Measurements from ENCODE around the gene KIAA0232. TPM values are rescaled to one million over a fixed set of nuclear protein-coding genes. Genes with fewer than 3 reads are reported as not detected.

The KIAA0232 gene, protein sequence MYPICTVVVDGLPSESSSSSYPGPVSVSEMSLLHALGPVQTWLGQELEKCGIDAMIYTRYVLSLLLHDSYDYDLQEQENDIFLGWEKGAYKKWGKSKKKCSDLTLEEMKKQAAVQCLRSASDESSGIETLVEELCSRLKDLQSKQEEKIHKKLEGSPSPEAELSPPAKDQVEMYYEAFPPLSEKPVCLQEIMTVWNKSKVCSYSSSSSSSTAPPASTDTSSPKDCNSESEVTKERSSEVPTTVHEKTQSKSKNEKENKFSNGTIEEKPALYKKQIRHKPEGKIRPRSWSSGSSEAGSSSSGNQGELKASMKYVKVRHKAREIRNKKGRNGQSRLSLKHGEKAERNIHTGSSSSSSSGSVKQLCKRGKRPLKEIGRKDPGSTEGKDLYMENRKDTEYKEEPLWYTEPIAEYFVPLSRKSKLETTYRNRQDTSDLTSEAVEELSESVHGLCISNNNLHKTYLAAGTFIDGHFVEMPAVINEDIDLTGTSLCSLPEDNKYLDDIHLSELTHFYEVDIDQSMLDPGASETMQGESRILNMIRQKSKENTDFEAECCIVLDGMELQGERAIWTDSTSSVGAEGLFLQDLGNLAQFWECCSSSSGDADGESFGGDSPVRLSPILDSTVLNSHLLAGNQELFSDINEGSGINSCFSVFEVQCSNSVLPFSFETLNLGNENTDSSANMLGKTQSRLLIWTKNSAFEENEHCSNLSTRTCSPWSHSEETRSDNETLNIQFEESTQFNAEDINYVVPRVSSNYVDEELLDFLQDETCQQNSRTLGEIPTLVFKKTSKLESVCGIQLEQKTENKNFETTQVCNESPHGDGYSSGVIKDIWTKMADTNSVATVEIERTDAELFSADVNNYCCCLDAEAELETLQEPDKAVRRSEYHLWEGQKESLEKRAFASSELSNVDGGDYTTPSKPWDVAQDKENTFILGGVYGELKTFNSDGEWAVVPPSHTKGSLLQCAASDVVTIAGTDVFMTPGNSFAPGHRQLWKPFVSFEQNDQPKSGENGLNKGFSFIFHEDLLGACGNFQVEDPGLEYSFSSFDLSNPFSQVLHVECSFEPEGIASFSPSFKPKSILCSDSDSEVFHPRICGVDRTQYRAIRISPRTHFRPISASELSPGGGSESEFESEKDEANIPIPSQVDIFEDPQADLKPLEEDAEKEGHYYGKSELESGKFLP (N-terminal part only)
- 10.9 and 11.8 TPM in 2 replicates for total RNA-seq (2014; rRNA removed; shearing (Covaris generic); ENCODE audit: low replicate concordance)

DNA sequence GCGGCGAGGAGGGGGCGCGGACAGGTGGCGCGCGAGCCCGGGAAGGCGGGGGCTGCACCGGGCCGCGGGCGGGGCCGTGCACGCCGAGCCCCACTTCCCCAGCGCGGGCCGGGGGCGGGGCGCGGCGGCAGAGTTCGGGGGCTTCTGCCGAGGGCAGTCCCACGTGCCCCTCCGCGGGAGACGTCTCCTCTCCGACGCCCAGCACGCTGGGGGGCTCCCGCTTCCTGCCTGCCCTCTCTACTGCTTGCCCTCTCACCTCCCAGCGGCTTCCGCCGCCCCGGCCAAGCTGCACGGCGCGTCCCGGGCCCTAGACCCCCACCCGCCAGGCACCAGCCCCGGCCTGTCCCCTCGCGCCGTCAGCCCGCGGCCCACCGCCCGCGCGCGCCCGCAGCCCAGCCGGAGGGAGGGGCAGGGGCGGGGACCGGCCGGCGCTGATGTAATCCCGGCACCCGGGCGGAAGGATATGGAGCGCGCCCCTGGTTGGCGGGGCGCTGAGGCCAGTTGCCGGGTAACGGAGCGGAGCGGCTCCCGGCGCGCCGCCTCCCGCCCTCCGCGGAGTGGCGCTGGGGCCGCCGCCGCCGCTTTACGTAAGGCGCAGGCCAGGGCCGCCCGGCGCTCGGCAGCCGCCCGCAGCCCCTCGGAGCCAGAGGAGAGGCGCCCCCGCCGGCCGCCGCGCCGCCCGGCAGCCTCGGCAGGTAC lies at the start of gene KIAA0232:
Gene KIAA0232 (plus strand): TSS at position 581 of the 699 bp plus-strand sequence. CDS start 41,727 bp downstream, outside the sequence.
- no peaks in the 10 kb centered on the region for H3K27me3 ChIP-seq (ENCODE audit: low read length)
- H3K4me3 ChIP-seq (ENCODE audit: low read length): peak within 1 kb of the TSS; percentile 94
- peaks cover 40% of the 10 kb centered on the region for H3K79me2 ChIP-seq (ENCODE audit: low read length)
- H4K20me1 ChIP-seq (ENCODE audit: insufficient read depth, low read depth, low read length): peaks cover 7% of the 10 kb centered on the region; the same call in 1 of the 2 replicates
- peak within 1 kb of the TSS; percentile 88 for H3K4me2 ChIP-seq (ENCODE audit: low read depth, low read length, poor library complexity, severe bottlenecking)
- H3K9me3 ChIP-seq (ENCODE audit: low read length): no peaks in the 10 kb centered on the region
- no peaks in the 10 kb centered on the region for H3K9me2 ChIP-seq (replicated peaks; ENCODE audit: insufficient read depth, low read length)
- peak within 1 kb of the TSS; percentile 71 for H3K27ac ChIP-seq (ENCODE audit: low read length)
- DNase-seq: peak; percentile 96
- H2AFZ ChIP-seq (ENCODE audit: low read length): peak within 1 kb of the TSS; percentile 48; the same call in 1 of the 2 replicates
- H3K4me1 ChIP-seq (ENCODE audit: low read length): peaks cover 42% of the 10 kb centered on the region
- peaks cover 4% of the 10 kb centered on the region; the same call in 1 of the 2 replicates for H3K36me3 ChIP-seq (ENCODE audit: insufficient read depth, low read length)
- peak within 1 kb of the TSS; percentile 93 for H3K9ac ChIP-seq (ENCODE audit: low read length)

DNA sequence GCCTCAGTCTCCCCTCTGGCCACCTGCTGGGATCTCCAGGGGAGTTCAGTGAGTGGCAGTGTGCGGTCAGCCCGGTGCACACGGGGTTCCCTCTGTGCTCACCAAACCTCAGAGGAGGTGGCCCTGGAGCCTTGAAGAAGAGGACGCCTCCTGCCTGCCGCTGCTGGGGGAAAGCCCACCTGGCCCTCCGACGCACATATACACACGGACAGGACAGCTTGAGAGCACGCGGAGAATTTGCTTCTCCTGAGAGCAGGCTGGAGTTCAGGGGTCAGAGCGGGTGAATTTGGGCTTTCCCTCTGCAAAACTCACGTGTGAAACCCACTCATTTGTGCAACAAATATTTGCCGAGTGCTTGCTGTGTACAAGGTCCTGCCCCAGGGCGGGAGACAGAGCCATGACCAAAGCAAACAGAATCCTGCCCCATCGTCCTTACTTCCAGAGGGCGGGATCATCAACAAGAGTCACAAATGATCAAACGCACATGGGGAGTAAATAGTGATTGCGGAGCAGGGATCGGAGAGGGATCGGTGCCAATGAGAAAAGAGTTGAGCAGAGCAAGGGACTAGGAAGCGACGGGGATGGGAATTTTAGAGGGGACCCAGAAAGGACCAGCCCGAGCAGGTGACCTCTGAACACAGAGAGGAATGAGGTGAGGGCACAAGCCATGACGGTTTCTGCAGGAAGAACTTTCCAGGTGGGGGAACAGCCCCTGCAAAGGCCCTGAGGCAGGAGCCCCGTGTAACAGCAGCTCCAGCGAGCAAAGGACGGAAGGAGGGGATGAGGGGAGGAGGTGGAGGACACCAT lies 49.0 kb upstream of the KIAA0232 start:
- H3K9me2 ChIP-seq (replicated peaks; ENCODE audit: insufficient read depth, low read length): no peaks in the 10 kb centered on the region
- no peaks in the 10 kb centered on the region for H3K27me3 ChIP-seq (ENCODE audit: low read length)
- H3K79me2 ChIP-seq (ENCODE audit: low read length): no peaks in the 10 kb centered on the region
- H3K4me3 ChIP-seq (ENCODE audit: low read length): no peak overlapping the region
- H3K36me3 ChIP-seq (ENCODE audit: insufficient read depth, low read length): no peaks in the 10 kb centered on the region
- H3K9ac ChIP-seq (ENCODE audit: low read length): no peak overlapping the region
- no peaks in the 10 kb centered on the region for H3K4me1 ChIP-seq (ENCODE audit: low read length)
- DNase-seq: no peak
- H3K27ac ChIP-seq (ENCODE audit: low read length): no peak overlapping the region
- H2AFZ ChIP-seq (ENCODE audit: low read length): no peak overlapping the region
- H4K20me1 ChIP-seq (ENCODE audit: insufficient read depth, low read depth, low read length): no peaks in the 10 kb centered on the region
- no peaks in the 10 kb centered on the region for H3K9me3 ChIP-seq (ENCODE audit: low read length)
- H3K4me2 ChIP-seq (ENCODE audit: low read depth, low read length, poor library complexity, severe bottlenecking): no peak overlapping the region

DNA sequence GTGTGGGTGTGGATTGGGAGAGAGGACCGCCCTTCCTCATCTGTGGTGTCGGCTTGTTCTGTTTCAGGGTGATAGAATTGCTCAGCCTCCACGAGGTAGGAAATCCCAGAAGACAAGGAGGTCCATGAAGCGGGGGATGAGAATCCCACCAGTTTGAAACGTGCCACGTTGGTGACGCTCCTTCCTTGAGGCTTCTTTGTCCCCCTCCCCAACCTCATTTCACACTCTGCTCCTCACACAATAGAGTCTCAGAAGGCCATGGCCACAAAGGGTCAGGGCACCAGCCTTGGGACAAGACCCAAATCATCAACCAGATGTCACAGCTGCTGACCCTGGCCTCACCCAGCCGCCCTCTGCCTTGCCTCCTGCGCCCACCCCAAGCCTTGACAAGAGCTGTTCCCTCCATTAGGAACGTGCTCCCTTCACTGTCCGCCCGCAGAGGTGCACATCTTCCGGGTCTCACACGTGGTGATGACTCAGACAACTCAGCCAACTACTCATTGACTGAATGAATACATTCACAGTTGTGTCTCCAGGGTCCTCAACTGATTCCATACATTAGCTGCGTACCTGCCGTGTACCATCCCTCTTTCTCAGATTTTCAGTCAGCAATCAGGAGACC lies 48.3 kb upstream of the KIAA0232 start:
- Histone ChIP-seq H4K20me1 (ENCODE audit: insufficient read depth, low read depth, low read length) (no peaks in the 10 kb centered on the region), H3K9ac (ENCODE audit: low read length) (no peak overlapping the region), H3K9me3 (ENCODE audit: low read length) (no peaks in the 10 kb centered on the region), H3K4me1 (ENCODE audit: low read length) (no peaks in the 10 kb centered on the region), H2AFZ (ENCODE audit: low read length) (no peak overlapping the region), H3K9me2 (replicated peaks; ENCODE audit: insufficient read depth, low read length) (no peaks in the 10 kb centered on the region), H3K27ac (ENCODE audit: low read length) (no peak overlapping the region), H3K36me3 (ENCODE audit: insufficient read depth, low read length) (no peaks in the 10 kb centered on the region), H3K79me2 (ENCODE audit: low read length) (no peaks in the 10 kb centered on the region), H3K27me3 (ENCODE audit: low read length) (no peaks in the 10 kb centered on the region), H3K4me2 (ENCODE audit: low read depth, low read length, poor library complexity, severe bottlenecking) (no peak overlapping the region), H3K4me3 (ENCODE audit: low read length) (no peak overlapping the region)
- DNase-seq: no peak

DNA sequence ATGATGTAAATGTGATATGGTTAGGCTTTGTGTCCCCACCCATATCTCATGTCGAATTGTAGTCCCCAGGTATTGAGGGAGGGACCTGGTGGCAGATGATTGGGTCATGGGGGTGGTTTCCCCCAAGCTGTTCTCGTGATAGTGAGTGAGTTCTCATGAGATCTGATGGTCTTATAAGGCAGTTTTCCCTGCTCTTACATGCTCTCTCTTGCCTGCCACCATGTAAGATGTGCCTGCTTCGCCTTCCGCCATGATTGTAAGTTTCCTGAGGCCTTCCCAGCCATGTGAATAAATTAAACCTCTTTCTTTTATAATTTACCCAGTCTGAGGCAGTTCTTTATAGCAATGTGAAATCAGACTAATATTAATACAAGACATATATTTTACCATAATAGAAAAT lies 42.6 kb upstream of the KIAA0232 start:
- H4K20me1 ChIP-seq (ENCODE audit: insufficient read depth, low read depth, low read length): no peaks in the 10 kb centered on the region
- DNase-seq: no peak
- no peaks in the 10 kb centered on the region for H3K4me1 ChIP-seq (ENCODE audit: low read length)
- no peaks in the 10 kb centered on the region for H3K9me2 ChIP-seq (replicated peaks; ENCODE audit: insufficient read depth, low read length)
- no peak overlapping the region for H3K4me3 ChIP-seq (ENCODE audit: low read length)
- H2AFZ ChIP-seq (ENCODE audit: low read length): no peak overlapping the region
- H3K27ac ChIP-seq (ENCODE audit: low read length): no peak overlapping the region
- no peaks in the 10 kb centered on the region for H3K9me3 ChIP-seq (ENCODE audit: low read length)
- H3K36me3 ChIP-seq (ENCODE audit: insufficient read depth, low read length): no peaks in the 10 kb centered on the region
- no peaks in the 10 kb centered on the region for H3K27me3 ChIP-seq (ENCODE audit: low read length)
- H3K4me2 ChIP-seq (ENCODE audit: low read depth, low read length, poor library complexity, severe bottlenecking): no peak overlapping the region
- H3K9ac ChIP-seq (ENCODE audit: low read length): no peak overlapping the region
- no peaks in the 10 kb centered on the region for H3K79me2 ChIP-seq (ENCODE audit: low read length)

DNA sequence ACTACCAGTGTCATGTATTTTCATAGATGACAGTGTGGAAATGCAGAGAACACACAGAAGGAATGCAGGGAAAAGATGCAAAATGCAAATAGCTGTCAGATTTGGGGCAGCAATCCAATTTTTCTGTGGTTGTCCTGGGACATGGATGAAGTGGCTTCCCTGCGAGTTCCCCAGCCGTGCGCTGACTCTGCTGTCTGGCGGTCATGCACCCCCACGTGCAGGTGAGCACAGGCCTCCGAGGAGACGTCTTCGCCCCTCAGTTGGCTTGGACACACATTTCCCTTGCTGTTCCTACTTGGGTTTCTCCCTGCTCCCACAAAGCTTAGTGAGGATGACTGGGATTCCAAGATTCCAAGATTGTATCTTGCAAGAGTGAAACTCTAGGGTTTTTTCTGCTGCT lies 42.2 kb upstream of the KIAA0232 start:
- H3K4me2 ChIP-seq (ENCODE audit: low read depth, low read length, poor library complexity, severe bottlenecking): no peak overlapping the region
- no peak overlapping the region for H3K9ac ChIP-seq (ENCODE audit: low read length)
- no peak for DNase-seq
- H3K4me3 ChIP-seq (ENCODE audit: low read length): no peak overlapping the region
- no peaks in the 10 kb centered on the region for H3K79me2 ChIP-seq (ENCODE audit: low read length)
- H3K9me2 ChIP-seq (replicated peaks; ENCODE audit: insufficient read depth, low read length): no peaks in the 10 kb centered on the region
- H3K27me3 ChIP-seq (ENCODE audit: low read length): no peaks in the 10 kb centered on the region
- H3K9me3 ChIP-seq (ENCODE audit: low read length): no peaks in the 10 kb centered on the region
- no peak overlapping the region for H2AFZ ChIP-seq (ENCODE audit: low read length)
- no peaks in the 10 kb centered on the region for H3K4me1 ChIP-seq (ENCODE audit: low read length)
- no peak overlapping the region for H3K27ac ChIP-seq (ENCODE audit: low read length)
- H3K36me3 ChIP-seq (ENCODE audit: insufficient read depth, low read length): no peaks in the 10 kb centered on the region
- no peaks in the 10 kb centered on the region for H4K20me1 ChIP-seq (ENCODE audit: insufficient read depth, low read depth, low read length)

DNA sequence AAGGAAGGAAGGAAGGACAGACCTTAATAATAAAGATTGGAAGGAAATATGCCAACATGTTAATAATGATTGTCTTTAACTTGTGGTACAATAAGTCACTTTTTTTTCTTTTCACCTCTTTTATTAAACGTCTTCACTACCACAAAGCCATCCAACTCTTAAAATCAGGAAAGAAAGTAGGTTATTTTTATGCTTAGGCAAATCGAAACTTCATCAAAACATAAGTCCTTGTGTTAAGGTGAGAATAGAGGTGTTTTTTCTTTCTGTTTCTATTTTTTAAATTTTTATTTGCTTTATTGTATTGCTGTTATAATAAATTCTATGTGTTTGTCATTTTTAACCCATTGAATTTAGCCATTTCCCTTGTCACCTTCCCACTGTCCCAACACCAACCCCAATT lies 40.0 kb upstream of the KIAA0232 start:
- Histone ChIP-seq H3K4me3 (ENCODE audit: low read length) (no peak overlapping the region), H4K20me1 (ENCODE audit: insufficient read depth, low read depth, low read length) (no peaks in the 10 kb centered on the region), H3K9me2 (replicated peaks; ENCODE audit: insufficient read depth, low read length) (no peaks in the 10 kb centered on the region), H3K9me3 (ENCODE audit: low read length) (no peaks in the 10 kb centered on the region), H3K4me1 (ENCODE audit: low read length) (no peaks in the 10 kb centered on the region), H3K27ac (ENCODE audit: low read length) (no peak overlapping the region), H3K4me2 (ENCODE audit: low read depth, low read length, poor library complexity, severe bottlenecking) (no peak overlapping the region), H3K36me3 (ENCODE audit: insufficient read depth, low read length) (no peaks in the 10 kb centered on the region), H2AFZ (ENCODE audit: low read length) (no peak overlapping the region), H3K79me2 (ENCODE audit: low read length) (no peaks in the 10 kb centered on the region), H3K9ac (ENCODE audit: low read length) (no peak overlapping the region), H3K27me3 (ENCODE audit: low read length) (no peaks in the 10 kb centered on the region)
- no peak for DNase-seq

DNA sequence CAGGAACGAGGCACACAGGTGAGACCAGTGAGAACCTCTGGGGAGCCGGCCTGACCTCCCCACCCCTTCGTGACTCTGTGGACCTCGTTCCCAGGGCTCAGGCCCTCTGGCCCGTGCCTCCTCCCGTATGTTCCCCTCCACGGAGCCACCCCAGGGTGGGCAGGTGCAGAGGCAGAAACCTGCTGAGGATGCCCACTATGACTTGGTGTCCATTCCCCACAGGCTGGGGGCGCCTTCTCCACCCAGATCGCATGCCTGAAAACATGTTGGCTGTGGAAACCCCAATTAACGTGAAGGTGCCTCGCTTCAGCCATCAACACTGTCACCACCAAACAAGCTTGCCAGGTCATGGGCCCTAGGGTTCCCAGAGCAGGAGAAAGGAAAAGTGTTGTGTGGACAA lies 39.5 kb upstream of the KIAA0232 start:
- no peak overlapping the region for H3K9ac ChIP-seq (ENCODE audit: low read length)
- H3K27me3 ChIP-seq (ENCODE audit: low read length): no peaks in the 10 kb centered on the region
- H4K20me1 ChIP-seq (ENCODE audit: insufficient read depth, low read depth, low read length): no peaks in the 10 kb centered on the region
- H3K4me2 ChIP-seq (ENCODE audit: low read depth, low read length, poor library complexity, severe bottlenecking): no peak overlapping the region
- no peaks in the 10 kb centered on the region for H3K9me3 ChIP-seq (ENCODE audit: low read length)
- no peak overlapping the region for H3K4me3 ChIP-seq (ENCODE audit: low read length)
- H3K27ac ChIP-seq (ENCODE audit: low read length): no peak overlapping the region
- H3K36me3 ChIP-seq (ENCODE audit: insufficient read depth, low read length): no peaks in the 10 kb centered on the region
- no peak for DNase-seq
- H3K79me2 ChIP-seq (ENCODE audit: low read length): no peaks in the 10 kb centered on the region
- H2AFZ ChIP-seq (ENCODE audit: low read length): no peak overlapping the region
- H3K9me2 ChIP-seq (replicated peaks; ENCODE audit: insufficient read depth, low read length): no peaks in the 10 kb centered on the region
- H3K4me1 ChIP-seq (ENCODE audit: low read length): no peaks in the 10 kb centered on the region

Measured in Karpas-422 (cell line).